ENCODE data around the gene FRMD3.

Gene FRMD3

DNA sequence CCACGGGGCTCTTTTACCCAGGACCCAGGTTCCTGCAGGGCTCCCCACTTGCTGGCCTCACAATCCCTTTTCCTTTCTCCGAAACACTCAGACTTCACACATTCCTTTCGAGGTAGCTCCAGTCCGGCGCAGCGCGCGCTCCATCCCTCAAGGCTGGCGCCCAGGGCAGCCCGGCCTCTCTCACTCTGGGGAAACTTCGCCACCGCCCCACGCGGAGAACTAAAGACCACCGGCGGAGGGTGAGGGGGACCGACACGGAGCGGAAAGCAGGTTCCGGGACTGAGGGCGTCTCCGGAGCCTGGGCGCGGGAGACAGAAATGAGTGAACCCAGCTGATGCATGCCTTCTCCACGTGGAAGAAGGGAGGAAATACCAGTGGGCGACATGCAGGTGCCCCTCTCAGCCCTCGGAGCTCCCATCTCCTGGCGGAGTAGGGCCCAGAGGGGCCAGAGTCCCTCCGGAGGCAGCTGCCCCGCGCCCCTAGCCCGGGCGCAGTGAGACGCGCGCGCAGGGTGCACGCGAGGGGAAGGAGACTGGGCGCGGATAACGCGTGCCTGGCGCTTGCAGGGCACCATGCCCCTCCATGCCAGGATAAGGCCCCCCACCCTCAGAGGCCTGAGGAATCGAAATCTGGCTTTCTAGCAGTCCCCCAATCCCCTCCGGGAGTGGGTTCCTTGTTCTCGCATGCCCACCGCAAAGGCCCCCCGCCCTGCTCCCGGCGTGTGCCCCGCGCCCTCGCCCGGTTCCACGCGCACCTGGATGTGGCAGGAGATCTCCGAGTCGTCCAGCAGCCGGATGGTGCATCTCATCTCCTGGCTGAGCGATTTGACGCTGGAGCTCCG, 650 bp downstream of the FRMD3 start:
- H4K20me1 ChIP-seq (ENCODE audit: insufficient read depth, low read length, poor library complexity, severe bottlenecking): no peaks in the 10 kb centered on the region
- H3K4me3 ChIP-seq (ENCODE audit: low read length, poor library complexity, severe bottlenecking): no peak overlapping the region
- no peak overlapping the region for H3K9ac ChIP-seq (ENCODE audit: low read depth, low read length, poor library complexity, severe bottlenecking)

DNA sequence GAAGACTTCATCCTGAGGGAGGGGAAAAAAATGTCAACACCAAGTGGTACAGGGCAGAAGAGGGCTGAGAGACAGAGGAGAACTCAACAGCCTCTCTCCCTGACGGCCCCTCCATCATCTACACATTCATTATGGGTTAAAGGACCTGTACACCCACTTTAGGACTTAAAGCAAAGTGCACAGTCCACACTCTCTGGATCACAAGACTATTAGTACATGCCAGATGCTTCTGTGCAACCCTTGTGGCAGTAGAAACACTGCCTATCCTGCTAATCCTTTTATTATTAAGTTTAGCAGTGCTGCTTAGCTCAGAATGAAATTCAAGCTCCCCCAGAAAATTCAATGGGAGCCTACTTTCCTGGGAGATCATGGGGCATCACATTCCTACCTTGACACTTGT, 1.9 kb downstream of the FRMD3 start:
- no peak overlapping the region for H3K9ac ChIP-seq (ENCODE audit: low read depth, low read length, poor library complexity, severe bottlenecking)
- H3K9me2 ChIP-seq (replicated peaks; ENCODE audit: low read depth, low read length): no peaks in the 10 kb centered on the region
- H4K20me1 ChIP-seq (ENCODE audit: insufficient read depth, low read length, poor library complexity, severe bottlenecking): no peaks in the 10 kb centered on the region
- no peaks in the 10 kb centered on the region for H3F3A ChIP-seq (ENCODE audit: low read depth)
- no peaks in the 10 kb centered on the region for H3K27me3 ChIP-seq (ENCODE audit: insufficient read depth, low read length, poor library complexity, severe bottlenecking)
- TF ChIP-seq, protein P1, sequence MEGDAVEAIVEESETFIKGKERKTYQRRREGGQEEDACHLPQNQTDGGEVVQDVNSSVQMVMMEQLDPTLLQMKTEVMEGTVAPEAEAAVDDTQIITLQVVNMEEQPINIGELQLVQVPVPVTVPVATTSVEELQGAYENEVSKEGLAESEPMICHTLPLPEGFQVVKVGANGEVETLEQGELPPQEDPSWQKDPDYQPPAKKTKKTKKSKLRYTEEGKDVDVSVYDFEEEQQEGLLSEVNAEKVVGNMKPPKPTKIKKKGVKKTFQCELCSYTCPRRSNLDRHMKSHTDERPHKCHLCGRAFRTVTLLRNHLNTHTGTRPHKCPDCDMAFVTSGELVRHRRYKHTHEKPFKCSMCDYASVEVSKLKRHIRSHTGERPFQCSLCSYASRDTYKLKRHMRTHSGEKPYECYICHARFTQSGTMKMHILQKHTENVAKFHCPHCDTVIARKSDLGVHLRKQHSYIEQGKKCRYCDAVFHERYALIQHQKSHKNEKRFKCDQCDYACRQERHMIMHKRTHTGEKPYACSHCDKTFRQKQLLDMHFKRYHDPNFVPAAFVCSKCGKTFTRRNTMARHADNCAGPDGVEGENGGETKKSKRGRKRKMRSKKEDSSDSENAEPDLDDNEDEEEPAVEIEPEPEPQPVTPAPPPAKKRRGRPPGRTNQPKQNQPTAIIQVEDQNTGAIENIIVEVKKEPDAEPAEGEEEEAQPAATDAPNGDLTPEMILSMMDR (conservative IDR thresholded peaks at IDR 0.05; ENCODE audit: low read length): no peak
- TF ChIP-seq EZH2phosphoT487 (IDR thresholded peaks at IDR 0.05; ENCODE audit: borderline replicate concordance): no peak
- no peak overlapping the region for H2AFZ ChIP-seq (ENCODE audit: low read length)
- H3K36me3 ChIP-seq (ENCODE audit: insufficient read depth, low read length): no peaks in the 10 kb centered on the region
- H3K9me3 ChIP-seq (ENCODE audit: insufficient read depth, low read depth, low read length): no peaks in the 10 kb centered on the region
- H3K4me2 ChIP-seq (ENCODE audit: low read depth, low read length, poor library complexity, severe bottlenecking): no peak overlapping the region
- H3K4me1 ChIP-seq (ENCODE audit: insufficient read depth, low read length, poor library complexity, severe bottlenecking): no peaks in the 10 kb centered on the region
- H3K79me2 ChIP-seq (ENCODE audit: insufficient read depth, low read length): no peaks in the 10 kb centered on the region
- no peak overlapping the region for H3K4me3 ChIP-seq (ENCODE audit: low read length, poor library complexity, severe bottlenecking)

More for the DNA sequence above, 650 bp downstream of the FRMD3 start:
- Histone ChIP-seq H3K27me3 (ENCODE audit: insufficient read depth, low read length, poor library complexity, severe bottlenecking) (no peaks in the 10 kb centered on the region), H3F3A (ENCODE audit: low read depth) (no peaks in the 10 kb centered on the region), H3K9me2 (replicated peaks; ENCODE audit: low read depth, low read length) (no peaks in the 10 kb centered on the region), H3K4me1 (ENCODE audit: insufficient read depth, low read length, poor library complexity, severe bottlenecking) (no peaks in the 10 kb centered on the region), H3K36me3 (ENCODE audit: insufficient read depth, low read length) (no peaks in the 10 kb centered on the region), H3K79me2 (ENCODE audit: insufficient read depth, low read length) (no peaks in the 10 kb centered on the region), H2AFZ (ENCODE audit: low read length) (no peak overlapping the region), H3K9me3 (ENCODE audit: insufficient read depth, low read depth, low read length) (no peaks in the 10 kb centered on the region), H3K4me2 (ENCODE audit: low read depth, low read length, poor library complexity, severe bottlenecking) (no peak overlapping the region)
- no peak for TF ChIP-seq EZH2phosphoT487 (IDR thresholded peaks at IDR 0.05; ENCODE audit: borderline replicate concordance)
- TF ChIP-seq, protein P1 (conservative IDR thresholded peaks at IDR 0.05; ENCODE audit: low read length): no peak

DNA sequence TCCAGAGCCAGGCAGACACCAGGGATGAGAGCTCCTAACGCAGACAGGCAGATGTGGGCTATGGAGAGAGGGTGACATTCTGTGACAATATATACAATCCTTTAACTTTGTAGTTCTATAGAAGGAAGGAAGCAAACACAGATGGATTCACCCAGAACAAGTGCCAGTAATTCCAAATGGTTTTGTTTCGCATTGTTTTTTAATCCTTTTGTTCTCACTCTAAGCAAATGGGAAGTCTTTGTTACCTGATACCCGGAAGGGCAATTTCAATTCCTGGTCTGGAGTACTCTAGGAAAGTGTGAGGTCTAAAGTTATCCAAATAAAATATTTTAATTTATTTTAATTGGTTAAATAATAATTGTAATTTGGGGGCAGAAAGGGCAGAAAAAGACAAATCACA, 2.5 kb downstream of the FRMD3 start:
- Histone ChIP-seq H3F3A (ENCODE audit: low read depth) (no peaks in the 10 kb centered on the region), H3K9ac (ENCODE audit: low read depth, low read length, poor library complexity, severe bottlenecking) (no peak overlapping the region), H3K27me3 (ENCODE audit: insufficient read depth, low read length, poor library complexity, severe bottlenecking) (no peaks in the 10 kb centered on the region), H2AFZ (ENCODE audit: low read length) (no peak overlapping the region), H3K9me3 (ENCODE audit: insufficient read depth, low read depth, low read length) (no peaks in the 10 kb centered on the region), H3K9me2 (replicated peaks; ENCODE audit: low read depth, low read length) (no peaks in the 10 kb centered on the region), H3K4me2 (ENCODE audit: low read depth, low read length, poor library complexity, severe bottlenecking) (no peak overlapping the region), H4K20me1 (ENCODE audit: insufficient read depth, low read length, poor library complexity, severe bottlenecking) (no peaks in the 10 kb centered on the region), H3K79me2 (ENCODE audit: insufficient read depth, low read length) (no peaks in the 10 kb centered on the region), H3K4me1 (ENCODE audit: insufficient read depth, low read length, poor library complexity, severe bottlenecking) (no peaks in the 10 kb centered on the region), H3K4me3 (ENCODE audit: low read length, poor library complexity, severe bottlenecking) (no peak overlapping the region), H3K36me3 (ENCODE audit: insufficient read depth, low read length) (no peaks in the 10 kb centered on the region)
- TF ChIP-seq, protein P1 (conservative IDR thresholded peaks at IDR 0.05; ENCODE audit: low read length): no peak
- no peak for TF ChIP-seq EZH2phosphoT487 (IDR thresholded peaks at IDR 0.05; ENCODE audit: borderline replicate concordance)
